GM12873 (cell line): ENCODE results near the gene CHTF8.

Experiments
- TF ChIP-seq, protein P1 (sequence below): IDR thresholded peaks from 2 replicates; pipeline ENCODE4 v1.5.1; 2012; ENCODE audit warnings: low read depth, mild to moderate bottlenecking, moderate library complexity, low read length, control low read depth; ENCODE audit not compliant: insufficient read depth; ENCODE audit errors: missing control alignments

The CHTF8 gene

DNA sequence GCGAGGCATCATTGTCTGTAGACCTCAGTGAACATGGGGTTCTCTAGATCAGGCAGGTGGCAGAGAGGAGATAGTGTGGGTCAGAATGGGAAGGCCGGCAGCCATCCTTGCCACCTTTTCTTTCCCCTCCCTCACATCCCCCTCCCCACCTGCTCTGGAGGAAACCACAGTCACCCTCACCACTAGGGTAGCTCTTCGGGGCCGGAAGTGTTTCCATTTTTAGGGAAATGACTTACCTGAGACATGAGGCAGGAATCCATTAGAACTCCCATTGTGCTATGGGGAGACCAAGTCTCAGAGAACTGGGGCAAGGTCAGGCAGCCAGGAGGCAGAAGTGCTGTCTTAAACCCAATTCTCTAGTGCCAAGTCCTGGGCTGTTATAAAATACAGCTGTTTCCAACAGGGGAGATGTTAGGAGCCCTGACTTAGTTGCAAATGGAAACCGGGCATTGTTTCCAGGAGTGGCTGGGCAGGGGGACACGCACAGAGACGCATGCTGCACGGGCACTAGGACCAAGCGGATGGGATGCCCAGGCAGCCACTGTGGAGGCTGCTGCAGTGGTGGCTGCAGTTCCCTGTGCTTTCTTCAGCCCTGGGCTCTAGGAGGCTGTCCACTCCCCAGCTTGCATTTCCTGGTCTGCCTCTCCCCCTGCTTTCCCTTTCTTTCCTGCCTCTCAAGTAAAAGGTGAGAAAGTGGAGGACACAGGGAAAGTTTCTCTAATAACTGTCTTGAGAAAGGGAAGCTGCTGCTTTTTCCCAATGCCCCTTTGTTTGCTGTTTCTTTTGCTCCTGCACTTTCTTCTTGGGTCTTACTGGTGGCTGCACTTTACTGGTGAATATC, 24.1 kb downstream of the CHTF8 start:
- TF ChIP-seq, protein P1, sequence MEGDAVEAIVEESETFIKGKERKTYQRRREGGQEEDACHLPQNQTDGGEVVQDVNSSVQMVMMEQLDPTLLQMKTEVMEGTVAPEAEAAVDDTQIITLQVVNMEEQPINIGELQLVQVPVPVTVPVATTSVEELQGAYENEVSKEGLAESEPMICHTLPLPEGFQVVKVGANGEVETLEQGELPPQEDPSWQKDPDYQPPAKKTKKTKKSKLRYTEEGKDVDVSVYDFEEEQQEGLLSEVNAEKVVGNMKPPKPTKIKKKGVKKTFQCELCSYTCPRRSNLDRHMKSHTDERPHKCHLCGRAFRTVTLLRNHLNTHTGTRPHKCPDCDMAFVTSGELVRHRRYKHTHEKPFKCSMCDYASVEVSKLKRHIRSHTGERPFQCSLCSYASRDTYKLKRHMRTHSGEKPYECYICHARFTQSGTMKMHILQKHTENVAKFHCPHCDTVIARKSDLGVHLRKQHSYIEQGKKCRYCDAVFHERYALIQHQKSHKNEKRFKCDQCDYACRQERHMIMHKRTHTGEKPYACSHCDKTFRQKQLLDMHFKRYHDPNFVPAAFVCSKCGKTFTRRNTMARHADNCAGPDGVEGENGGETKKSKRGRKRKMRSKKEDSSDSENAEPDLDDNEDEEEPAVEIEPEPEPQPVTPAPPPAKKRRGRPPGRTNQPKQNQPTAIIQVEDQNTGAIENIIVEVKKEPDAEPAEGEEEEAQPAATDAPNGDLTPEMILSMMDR: no peak

- TF ChIP-seq, protein P1: no peak
These were observed 24.9 kb downstream of the CHTF8 start for GRCh38 chr16:69107316-69107962.

- TF ChIP-seq, protein P1: no peak
These were observed 25.7 kb downstream of the CHTF8 start for GRCh38 chr16:69106491-69107315.

DNA sequence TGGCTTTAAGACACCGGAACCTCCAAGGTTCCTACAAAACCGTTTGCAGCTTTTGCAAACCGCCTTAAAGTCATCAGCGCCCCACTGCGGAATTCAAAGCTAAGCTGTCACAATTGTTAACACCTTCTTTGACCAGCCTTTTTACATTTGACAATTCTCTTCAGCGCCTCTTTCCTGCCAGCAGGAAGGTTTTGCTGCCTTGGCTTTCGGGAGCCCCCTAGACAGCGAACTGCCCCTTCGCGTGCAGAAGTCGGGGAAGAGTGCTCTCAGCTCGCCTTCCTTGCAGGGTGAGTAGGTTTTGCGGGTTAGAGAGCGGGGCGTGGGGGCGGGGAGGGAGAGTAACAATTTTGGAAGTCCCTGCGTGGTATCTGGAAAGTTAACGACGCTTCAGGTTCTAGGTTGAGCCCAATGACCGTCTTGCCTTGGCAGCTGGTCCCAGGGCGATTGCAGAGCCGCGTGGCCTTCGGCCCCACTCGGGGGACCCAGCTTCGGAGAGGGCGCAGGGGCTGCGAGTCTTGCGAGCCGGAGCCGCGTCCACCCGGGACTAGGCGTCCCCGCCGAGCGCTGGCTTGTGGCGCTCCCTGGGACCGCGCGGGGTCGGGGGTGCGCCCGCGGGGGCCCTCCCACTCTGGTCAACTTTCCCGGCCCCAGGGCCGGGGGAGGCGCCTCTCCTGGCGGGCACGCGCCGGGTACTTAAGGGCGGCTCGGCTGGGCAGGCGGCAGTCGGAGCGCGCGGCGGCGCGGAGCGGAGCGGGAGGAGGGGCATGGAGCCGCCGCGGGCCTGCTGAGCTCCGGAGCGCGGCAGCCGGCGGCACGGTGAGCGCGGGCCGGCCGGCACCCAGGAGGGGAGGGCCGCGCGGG, 26.7 kb downstream of the CHTF8 start, which contains the start of gene HAS3:
HAS3 (plus strand) TSS at position 153 of the 861 bp plus-strand sequence. CDS start 3,743 bp downstream, outside the sequence.
- TF ChIP-seq, protein P1: peak; percentile 46

DNA sequence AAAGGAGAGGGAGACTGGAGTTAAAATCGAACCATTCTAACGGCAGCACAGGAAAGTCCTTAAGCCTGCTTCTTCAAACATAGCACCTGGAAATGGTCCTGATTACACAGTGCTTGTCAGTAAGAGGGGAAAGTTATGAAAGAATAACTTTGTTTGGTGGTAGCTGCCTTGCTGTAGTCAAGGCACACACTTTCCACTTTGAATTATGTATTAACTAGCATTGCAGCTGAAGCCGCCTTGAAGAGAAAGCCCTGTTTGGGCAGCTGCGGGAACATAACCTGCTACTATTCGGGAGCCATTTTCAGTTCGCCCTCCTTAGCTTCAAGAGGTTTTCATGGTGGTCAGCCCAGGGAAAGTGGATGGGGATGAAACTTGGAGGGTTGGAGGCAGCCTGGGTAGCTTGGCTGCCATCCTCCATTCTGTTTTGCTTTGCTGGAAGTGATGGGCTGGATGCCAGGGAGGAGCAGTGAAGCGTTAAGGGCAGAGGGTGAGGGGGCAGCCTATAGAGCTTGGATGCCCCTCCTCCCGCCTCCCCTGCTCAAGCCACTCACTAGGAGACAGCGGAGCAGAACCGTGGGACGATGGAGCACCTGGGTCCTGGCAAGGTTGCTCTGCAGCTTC, 32.2 kb downstream of the CHTF8 start:
- TF ChIP-seq, protein P1: no peak

GRCh38 chr16:69095193-69095592, 37.2 kb downstream of the CHTF8 start:
- TF ChIP-seq, protein P1: no peak
